K562 (cell line): ENCODE measurements around the gene ANKRD23. TPM values are rescaled to one million over a fixed set of nuclear protein-coding genes. Genes with fewer than 3 reads are reported as not detected.

Experiments
- DMBX1 ChIP-seq: fragments of 250-450 bp; sonication (Bioruptor Pico); IDR thresholded peaks from 2 replicates; pipeline ENCODE4 v1.8.0; 2022; ENCODE audit warnings: inconsistent platforms, mild to moderate bottlenecking, moderate library complexity, borderline replicate concordance
- FUS ChIP-seq: fragments of 200-400 bp; formaldehyde crosslinking; optimal IDR thresholded peaks from 2 replicates; pipeline ENCODE3; 2017; ENCODE audit warnings: low read depth, low read length
- HDAC3 ChIP-seq: fragments of 450-650 bp; IDR thresholded peaks from 2 replicates; pipeline ENCODE4 v1.6.1; 2018; ENCODE audit warnings: borderline replicate concordance, mild to moderate bottlenecking, moderate library complexity; ENCODE audit not compliant: partially characterized antibody
- HNRNPH1 ChIP-seq: fragments of 200-400 bp; formaldehyde crosslinking; optimal IDR thresholded peaks from 2 replicates; pipeline ENCODE3; 2017; ENCODE audit warnings: low read depth, mild to moderate bottlenecking, low read length, moderate library complexity
- PTBP1 ChIP-seq: fragments of 200-400 bp; formaldehyde crosslinking; IDR thresholded peaks from 2 replicates; pipeline ENCODE4 v1.6.1; 2017; ENCODE audit warnings: low read depth, low read length
- RAD51 ChIP-seq: fragments of 450-650 bp; IDR thresholded peaks from 2 replicates; pipeline ENCODE4 v1.7.1; 2016; ENCODE audit warnings: low read depth, mild to moderate bottlenecking, borderline replicate concordance
- RBFOX2 ChIP-seq: fragments of 200-400 bp; formaldehyde crosslinking; IDR thresholded peaks from 2 replicates; pipeline ENCODE4 v1.6.1; 2017; ENCODE audit warnings: low read depth, mild to moderate bottlenecking, low read length, moderate library complexity
- RBM34 ChIP-seq: fragments of 200-400 bp; formaldehyde crosslinking; IDR thresholded peaks from 2 replicates; pipeline ENCODE4 v1.6.1; 2018; ENCODE audit warnings: low read length, borderline replicate concordance; ENCODE audit not compliant: insufficient read depth
- ZNF232 ChIP-seq: sonication (generic); formaldehyde crosslinking; IDR thresholded peaks from 2 replicates; pipeline ENCODE4 v1.8.0; 2022; ENCODE audit warnings: mild to moderate bottlenecking, missing genetic modification reagents
- ZNF408 ChIP-seq: fragments of 250-450 bp; sonication (Bioruptor Pico); IDR thresholded peaks from 2 replicates; pipeline ENCODE4 v1.4.0; 2020; ENCODE audit warnings: low read depth, mild to moderate bottlenecking, moderate library complexity
- ZNF79 ChIP-seq: fragments of 250-450 bp; sonication (Bioruptor Pico); IDR thresholded peaks from 2 replicates; pipeline ENCODE4 v1.4.0; 2020; ENCODE audit warnings: low read depth, mild to moderate bottlenecking, moderate library complexity
- polyA plus RNA-seq, 8 experiments: library from polyadenylated mRNA; depleted of rRNA in 4 of 8; stranded (reverse) in 5 of 8; unstranded in 3 of 8; fragments of >200 nt; fragmentation: Nextera tagmentation in 2 of 8; fragmentation: Illumina TruSeq in 1 of 8; extraction: Ambion mirVana in 2 of 8; extraction: Trizol in 1 of 8; gene quantifications; 2 replicates each; pipeline versions ENCODE4 v1.2.1 to v1.2.3, GENCODE V29; 2011 to 2014; ENCODE audit warnings: inconsistent platforms in 1 of 8, missing spikeins in 1 of 8
- total RNA-seq, 7 experiments: library from RNA; depleted of rRNA in 6 of 7; stranded (reverse); fragments of >200 nt in 6 of 7; fragmentation: Illumina TruSeq in 2 of 7; extraction: Trizol in 2 of 7; gene quantifications; 2 replicates each; pipeline versions ENCODE4 v1.2.1 to v1.2.3, GENCODE V29; 2011 to 2021; ENCODE audit warnings: low replicate concordance in 1 of 7
- TF ChIP-seq, protein P1 (sequence below): sonication (generic); formaldehyde crosslinking; IDR thresholded peaks from 2 replicates; pipeline ENCODE4 v1.8.0; 2022; ENCODE audit warnings: mild to moderate bottlenecking, missing genetic modification reagents, borderline replicate concordance
- TF ChIP-seq, protein P2 (sequence below): fragments of 250-450 bp; sonication (Bioruptor Pico); IDR thresholded peaks from 2 replicates; pipeline ENCODE4 v1.4.0; 2020; ENCODE audit warnings: borderline replicate concordance
- TF ChIP-seq, protein P3 (sequence below): IDR thresholded peaks from 2 replicates; pipeline ENCODE4 v1.6.1; 2012; ENCODE audit warnings: low read depth, low read length, improper control_type of control experiment, borderline replicate concordance
- TF ChIP-seq, protein P4 (sequence below): fragments of 250-450 bp; sonication (Bioruptor Pico); IDR thresholded peaks from 2 replicates; pipeline ENCODE4 v1.5.0; 2021
- TF ChIP-seq, protein P5 (sequence below): fragments of 450-650 bp; IDR thresholded peaks from 2 replicates; pipeline ENCODE4 v1.7.0; 2016; ENCODE audit warnings: borderline replicate concordance

ANKRD23 gene
- total and polyA plus RNA-seq, 9 of the 15 experiments (the other 6 are each of a cell fraction or from before 2014, with no cell fraction given): 0.32 to 4.8 (median 2.8) TPM

DNA sequence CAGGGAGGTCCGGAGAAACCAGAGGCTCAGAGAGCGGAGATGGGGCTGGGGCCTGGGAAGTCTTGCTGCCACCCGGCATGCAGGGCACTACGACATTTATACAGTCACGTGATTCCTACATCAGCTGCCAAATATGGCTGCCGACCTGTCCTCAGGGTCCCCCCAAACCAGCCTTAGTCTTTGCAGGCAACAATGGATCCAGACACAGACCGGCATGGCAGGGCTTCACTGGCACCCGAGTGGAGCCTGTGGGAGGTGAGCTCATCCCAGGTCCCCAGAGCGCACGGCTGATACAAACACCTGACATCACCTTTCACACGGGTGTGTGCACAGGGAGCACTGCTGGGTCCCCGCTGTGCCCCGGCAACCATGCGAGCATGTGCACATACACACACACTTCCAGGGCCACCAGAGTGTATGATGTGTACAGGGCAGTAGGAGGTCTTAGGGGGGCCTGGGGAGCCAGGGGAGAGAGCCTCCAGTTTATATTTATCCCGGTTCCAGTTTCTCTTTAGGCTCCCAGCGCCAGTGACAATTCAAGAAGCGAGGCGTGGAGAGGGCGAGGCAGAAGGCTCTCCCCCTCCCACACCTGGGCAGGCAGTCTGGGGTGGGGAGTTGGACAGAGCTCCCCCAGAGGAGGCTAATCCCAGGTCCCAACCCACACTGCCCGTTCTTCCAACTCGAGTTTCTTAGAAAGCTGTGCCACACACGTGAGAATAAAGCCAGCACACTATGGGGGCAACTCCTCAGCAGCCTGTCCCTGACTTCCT is 23.4 kb upstream of the ANKRD23 start (continued):
- TF ChIP-seq, protein P1, sequence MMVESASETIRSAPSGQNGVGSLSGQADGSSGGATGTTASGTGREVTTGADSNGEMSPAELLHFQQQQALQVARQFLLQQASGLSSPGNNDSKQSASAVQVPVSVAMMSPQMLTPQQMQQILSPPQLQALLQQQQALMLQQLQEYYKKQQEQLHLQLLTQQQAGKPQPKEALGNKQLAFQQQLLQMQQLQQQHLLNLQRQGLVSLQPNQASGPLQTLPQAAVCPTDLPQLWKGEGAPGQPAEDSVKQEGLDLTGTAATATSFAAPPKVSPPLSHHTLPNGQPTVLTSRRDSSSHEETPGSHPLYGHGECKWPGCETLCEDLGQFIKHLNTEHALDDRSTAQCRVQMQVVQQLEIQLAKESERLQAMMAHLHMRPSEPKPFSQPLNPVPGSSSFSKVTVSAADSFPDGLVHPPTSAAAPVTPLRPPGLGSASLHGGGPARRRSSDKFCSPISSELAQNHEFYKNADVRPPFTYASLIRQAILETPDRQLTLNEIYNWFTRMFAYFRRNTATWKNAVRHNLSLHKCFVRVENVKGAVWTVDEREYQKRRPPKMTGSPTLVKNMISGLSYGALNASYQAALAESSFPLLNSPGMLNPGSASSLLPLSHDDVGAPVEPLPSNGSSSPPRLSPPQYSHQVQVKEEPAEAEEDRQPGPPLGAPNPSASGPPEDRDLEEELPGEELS: no peak
- no peak for TF ChIP-seq RBM34
- TF ChIP-seq FUS: no peak
- peak; percentile 31; the same call in 1 of the 2 replicates for TF ChIP-seq RAD51
- TF ChIP-seq ZNF232: no peak
- no peak for TF ChIP-seq PTBP1
- TF ChIP-seq, protein P2, sequence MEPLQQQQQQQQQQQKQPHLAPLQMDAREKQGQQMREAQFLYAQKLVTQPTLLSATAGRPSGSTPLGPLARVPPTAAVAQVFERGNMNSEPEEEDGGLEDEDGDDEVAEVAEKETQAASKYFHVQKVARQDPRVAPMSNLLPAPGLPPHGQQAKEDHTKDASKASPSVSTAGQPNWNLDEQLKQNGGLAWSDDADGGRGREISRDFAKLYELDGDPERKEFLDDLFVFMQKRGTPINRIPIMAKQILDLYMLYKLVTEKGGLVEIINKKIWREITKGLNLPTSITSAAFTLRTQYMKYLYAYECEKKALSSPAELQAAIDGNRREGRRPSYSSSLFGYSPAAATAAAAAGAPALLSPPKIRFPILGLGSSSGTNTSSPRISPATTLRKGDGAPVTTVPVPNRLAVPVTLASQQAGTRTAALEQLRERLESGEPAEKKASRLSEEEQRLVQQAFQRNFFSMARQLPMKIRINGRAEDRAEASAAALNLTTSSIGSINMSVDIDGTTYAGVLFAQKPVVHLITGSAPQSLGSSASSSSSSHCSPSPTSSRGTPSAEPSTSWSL (CRISPR knock-in tag): no peak
- TF ChIP-seq, protein P3, sequence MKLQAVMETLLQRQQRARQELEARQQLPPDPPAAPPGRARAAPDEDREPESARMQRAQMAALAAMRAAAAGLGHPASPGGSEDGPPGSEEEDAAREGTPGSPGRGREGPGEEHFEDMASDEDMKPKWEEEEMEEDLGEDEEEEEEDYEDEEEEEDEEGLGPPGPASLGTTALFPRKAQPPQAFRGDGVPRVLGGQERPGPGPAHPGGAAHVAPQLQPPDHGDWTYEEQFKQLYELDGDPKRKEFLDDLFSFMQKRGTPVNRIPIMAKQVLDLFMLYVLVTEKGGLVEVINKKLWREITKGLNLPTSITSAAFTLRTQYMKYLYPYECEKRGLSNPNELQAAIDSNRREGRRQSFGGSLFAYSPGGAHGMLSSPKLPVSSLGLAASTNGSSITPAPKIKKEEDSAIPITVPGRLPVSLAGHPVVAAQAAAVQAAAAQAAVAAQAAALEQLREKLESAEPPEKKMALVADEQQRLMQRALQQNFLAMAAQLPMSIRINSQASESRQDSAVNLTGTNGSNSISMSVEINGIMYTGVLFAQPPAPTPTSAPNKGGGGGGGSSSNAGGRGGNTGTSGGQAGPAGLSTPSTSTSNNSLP: no peak
- TF ChIP-seq ZNF79 (CRISPR knock-in tag): no peak
- peak; percentile 53; the same call in 1 of the 2 replicates for TF ChIP-seq RBFOX2
- TF ChIP-seq, protein P4, sequence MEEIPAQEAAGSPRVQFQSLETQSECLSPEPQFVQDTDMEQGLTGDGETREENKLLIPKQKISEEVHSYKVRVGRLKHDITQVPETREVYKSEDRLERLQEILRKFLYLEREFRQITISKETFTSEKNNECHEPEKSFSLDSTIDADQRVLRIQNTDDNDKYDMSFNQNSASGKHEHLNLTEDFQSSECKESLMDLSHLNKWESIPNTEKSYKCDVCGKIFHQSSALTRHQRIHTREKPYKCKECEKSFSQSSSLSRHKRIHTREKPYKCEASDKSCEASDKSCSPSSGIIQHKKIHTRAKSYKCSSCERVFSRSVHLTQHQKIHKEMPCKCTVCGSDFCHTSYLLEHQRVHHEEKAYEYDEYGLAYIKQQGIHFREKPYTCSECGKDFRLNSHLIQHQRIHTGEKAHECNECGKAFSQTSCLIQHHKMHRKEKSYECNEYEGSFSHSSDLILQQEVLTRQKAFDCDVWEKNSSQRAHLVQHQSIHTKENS (CRISPR knock-in tag): no peak
- no peak for TF ChIP-seq HNRNPH1
- TF ChIP-seq, protein P5, sequence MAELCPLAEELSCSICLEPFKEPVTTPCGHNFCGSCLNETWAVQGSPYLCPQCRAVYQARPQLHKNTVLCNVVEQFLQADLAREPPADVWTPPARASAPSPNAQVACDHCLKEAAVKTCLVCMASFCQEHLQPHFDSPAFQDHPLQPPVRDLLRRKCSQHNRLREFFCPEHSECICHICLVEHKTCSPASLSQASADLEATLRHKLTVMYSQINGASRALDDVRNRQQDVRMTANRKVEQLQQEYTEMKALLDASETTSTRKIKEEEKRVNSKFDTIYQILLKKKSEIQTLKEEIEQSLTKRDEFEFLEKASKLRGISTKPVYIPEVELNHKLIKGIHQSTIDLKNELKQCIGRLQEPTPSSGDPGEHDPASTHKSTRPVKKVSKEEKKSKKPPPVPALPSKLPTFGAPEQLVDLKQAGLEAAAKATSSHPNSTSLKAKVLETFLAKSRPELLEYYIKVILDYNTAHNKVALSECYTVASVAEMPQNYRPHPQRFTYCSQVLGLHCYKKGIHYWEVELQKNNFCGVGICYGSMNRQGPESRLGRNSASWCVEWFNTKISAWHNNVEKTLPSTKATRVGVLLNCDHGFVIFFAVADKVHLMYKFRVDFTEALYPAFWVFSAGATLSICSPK: no peak
- TF ChIP-seq HDAC3: no peak
- TF ChIP-seq DMBX1 (CRISPR knock-in tag): no peak
- no peak for TF ChIP-seq ZNF408 (CRISPR knock-in tag)
